ENCODE results near the gene PARD6G. TPM values are rescaled to one million over a fixed set of nuclear protein-coding genes. Genes with fewer than 3 reads are reported as not detected.

The PARD6G gene
- total and polyA plus RNA-seq, 2 experiments from 2014 or later = 8.0 to 8.7 TPM

DNA sequence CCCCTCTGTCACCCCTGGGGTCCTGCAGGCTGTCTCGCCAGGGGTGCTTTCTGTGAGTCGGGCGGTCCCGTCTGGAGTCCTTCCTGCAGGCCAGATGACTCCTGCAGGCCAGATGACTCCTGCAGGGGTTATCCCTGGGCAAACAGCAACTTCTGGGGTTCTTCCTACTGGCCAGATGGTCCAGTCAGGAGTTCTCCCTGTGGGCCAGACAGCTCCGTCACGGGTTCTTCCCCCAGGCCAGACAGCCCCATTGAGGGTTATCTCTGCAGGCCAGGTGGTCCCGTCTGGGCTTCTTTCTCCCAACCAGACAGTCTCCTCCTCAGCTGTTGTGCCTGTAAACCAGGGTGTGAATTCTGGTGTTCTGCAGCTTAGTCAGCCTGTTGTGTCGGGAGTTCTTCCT is 110.6 kb downstream of the PARD6G start:
- DNase-seq (ENCODE audit: low read depth in 1 of 2, low spot score in 1 of 2) = no peak
- Histone ChIP-seq H3K9me3 (ENCODE audit: low read depth) (no peaks in the 10 kb centered on the region), H3K36me3 (peaks cover 45% of the 10 kb centered on the region), H3K4me3 (no peak overlapping the region), H3K27me3 (no peaks in the 10 kb centered on the region), H3K4me1 (ENCODE audit: low read depth) (no peaks in the 10 kb centered on the region), H3K27ac (no peak overlapping the region)
- TF ChIP-seq, protein P1, sequence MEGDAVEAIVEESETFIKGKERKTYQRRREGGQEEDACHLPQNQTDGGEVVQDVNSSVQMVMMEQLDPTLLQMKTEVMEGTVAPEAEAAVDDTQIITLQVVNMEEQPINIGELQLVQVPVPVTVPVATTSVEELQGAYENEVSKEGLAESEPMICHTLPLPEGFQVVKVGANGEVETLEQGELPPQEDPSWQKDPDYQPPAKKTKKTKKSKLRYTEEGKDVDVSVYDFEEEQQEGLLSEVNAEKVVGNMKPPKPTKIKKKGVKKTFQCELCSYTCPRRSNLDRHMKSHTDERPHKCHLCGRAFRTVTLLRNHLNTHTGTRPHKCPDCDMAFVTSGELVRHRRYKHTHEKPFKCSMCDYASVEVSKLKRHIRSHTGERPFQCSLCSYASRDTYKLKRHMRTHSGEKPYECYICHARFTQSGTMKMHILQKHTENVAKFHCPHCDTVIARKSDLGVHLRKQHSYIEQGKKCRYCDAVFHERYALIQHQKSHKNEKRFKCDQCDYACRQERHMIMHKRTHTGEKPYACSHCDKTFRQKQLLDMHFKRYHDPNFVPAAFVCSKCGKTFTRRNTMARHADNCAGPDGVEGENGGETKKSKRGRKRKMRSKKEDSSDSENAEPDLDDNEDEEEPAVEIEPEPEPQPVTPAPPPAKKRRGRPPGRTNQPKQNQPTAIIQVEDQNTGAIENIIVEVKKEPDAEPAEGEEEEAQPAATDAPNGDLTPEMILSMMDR (IDR thresholded peaks at IDR 0.05; ENCODE audit: low read depth, low read length) = no peak

DNA sequence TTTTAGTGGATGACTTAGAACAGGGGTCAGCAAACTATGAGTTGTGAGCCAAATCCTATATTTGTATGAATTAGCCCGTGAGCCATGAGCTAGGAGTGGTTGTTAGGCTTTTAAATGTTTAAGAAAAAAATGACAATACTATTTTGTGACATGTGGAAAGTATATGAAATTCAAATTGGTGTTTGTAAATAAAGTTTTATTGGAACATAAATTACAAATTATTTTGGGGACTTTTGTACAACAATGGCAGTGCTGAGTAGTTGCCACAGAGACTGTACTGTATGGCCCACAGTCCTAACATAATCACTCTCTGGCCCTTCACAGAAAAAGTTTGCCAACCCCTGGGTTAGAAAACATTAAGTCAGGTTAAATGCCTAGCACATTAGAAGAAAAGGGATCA is 112.2 kb downstream of the PARD6G start:
- no peak for DNase-seq (ENCODE audit: low read depth in 1 of 2, low spot score in 1 of 2)
- H3K36me3 ChIP-seq = peaks cover 45% of the 10 kb centered on the region
- H3K9me3 ChIP-seq (ENCODE audit: low read depth) = no peaks in the 10 kb centered on the region
- H3K4me3 ChIP-seq = no peak overlapping the region
- no peak overlapping the region for H3K27ac ChIP-seq
- H3K4me1 ChIP-seq (ENCODE audit: low read depth) = peaks cover 1% of the 10 kb centered on the region
- TF ChIP-seq, protein P1 (IDR thresholded peaks at IDR 0.05; ENCODE audit: low read depth, low read length) = no peak
- H3K27me3 ChIP-seq = no peaks in the 10 kb centered on the region

DNA sequence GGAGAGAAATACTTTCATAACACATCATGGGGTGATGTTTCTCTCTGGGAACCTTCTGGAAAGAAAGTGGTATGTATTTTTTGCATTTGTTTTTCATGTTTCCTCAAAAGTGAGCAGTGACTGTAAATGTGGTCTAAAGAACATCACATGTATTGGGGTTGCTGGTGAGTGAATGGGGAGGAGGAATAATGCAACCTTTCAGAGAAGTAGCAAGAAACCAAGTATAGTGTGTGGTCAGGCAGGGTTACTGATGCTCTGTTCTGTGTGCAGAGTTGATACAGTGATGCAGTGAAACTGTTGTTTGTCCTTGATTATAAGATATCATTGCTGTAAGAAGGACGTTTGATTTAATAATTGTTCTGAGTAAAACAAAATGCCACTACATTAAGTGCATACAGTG is 114.2 kb downstream of the PARD6G start:
- H3K27ac ChIP-seq = no peak overlapping the region
- no peaks in the 10 kb centered on the region for H3K9me3 ChIP-seq (ENCODE audit: low read depth)
- DNase-seq (ENCODE audit: low read depth in 1 of 2, low spot score in 1 of 2) = no peak
- H3K36me3 ChIP-seq = peaks cover 35% of the 10 kb centered on the region
- H3K27me3 ChIP-seq = no peaks in the 10 kb centered on the region
- peaks cover 5% of the 10 kb centered on the region for H3K4me1 ChIP-seq (ENCODE audit: low read depth)
- TF ChIP-seq, protein P1 (IDR thresholded peaks at IDR 0.05; ENCODE audit: low read depth, low read length) = no peak
- H3K4me3 ChIP-seq = no peak overlapping the region

DNA sequence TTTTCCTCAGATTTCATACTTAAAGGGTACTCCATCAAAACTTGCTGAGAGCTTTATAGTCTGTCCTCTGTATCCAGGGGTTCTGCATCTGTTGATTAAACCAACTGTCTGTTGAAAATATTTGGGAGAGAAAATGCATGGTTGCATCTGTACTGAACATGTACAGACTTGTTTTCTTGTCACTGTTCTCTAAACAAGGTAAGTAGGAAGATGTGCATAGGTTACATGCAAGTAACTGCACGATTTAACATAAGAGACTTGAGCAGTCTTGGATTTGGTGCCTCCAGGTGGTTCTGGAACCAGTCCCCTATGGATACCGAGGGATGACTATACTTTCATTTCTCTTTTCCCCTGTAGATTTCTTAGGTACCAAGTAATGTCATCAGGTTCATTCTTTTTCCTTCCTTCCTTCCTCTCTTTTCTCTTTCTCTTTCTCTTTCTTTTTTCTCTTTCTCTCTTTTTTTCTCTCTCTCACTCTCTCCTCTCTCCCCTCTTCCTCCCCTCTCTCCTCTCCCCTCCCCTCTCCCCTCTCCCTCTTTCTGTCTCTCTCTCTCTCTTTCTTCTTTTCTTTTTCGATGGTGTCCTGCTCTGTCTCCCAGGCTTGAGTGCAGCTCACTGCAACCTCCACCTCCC is 115.0 kb downstream of the PARD6G start:
- TF ChIP-seq, protein P1 (IDR thresholded peaks at IDR 0.05; ENCODE audit: low read depth, low read length) = no peak
- H3K27ac ChIP-seq = no peak overlapping the region
- peaks cover 5% of the 10 kb centered on the region for H3K4me1 ChIP-seq (ENCODE audit: low read depth)
- H3K9me3 ChIP-seq (ENCODE audit: low read depth) = no peaks in the 10 kb centered on the region
- DNase-seq (ENCODE audit: low read depth in 1 of 2, low spot score in 1 of 2) = no peak
- peaks cover 33% of the 10 kb centered on the region for H3K36me3 ChIP-seq
- no peak overlapping the region for H3K4me3 ChIP-seq
- H3K27me3 ChIP-seq = no peaks in the 10 kb centered on the region

DNA sequence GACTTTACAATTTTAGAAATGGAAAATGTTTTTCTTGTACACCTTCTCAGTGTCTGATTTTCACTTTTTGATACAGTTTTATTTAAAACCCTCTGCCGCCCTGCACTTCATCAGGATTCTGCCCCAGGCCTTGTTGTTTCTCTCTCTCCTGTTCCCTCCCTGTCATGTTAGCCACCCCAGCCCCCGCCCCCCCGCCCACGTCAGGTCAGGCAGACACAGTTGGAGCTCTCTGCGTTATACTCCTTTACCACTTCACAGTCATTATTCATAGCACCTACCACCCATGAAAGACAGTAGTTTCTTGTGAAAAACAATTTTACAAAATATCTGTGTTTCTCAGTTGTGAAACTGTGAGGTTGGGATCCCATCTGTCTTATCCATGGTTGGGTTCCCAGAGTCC is 116.8 kb downstream of the PARD6G start:
- Histone ChIP-seq H3K27ac (no peak overlapping the region), H3K4me1 (ENCODE audit: low read depth) (peaks cover 5% of the 10 kb centered on the region), H3K36me3 (peaks cover 17% of the 10 kb centered on the region), H3K27me3 (no peaks in the 10 kb centered on the region), H3K9me3 (ENCODE audit: low read depth) (no peaks in the 10 kb centered on the region), H3K4me3 (no peak overlapping the region)
- DNase-seq (ENCODE audit: low read depth in 1 of 2, low spot score in 1 of 2) = no peak
- TF ChIP-seq, protein P1 (IDR thresholded peaks at IDR 0.05; ENCODE audit: low read depth, low read length) = no peak

Measured in cardiac muscle cell (in vitro differentiated cells and primary cell).